GM18508 (cell line): ENCODE data around the gene SERGEF.

Source experiments
- ATAC-seq: cut with Tn5 transposase; IDR thresholded peaks from one replicate; pipeline ENCODE4 v1.9.1; 2021; ENCODE audit warnings: moderate number of reproducible peaks; ENCODE audit not compliant: insufficient read depth, unreplicated experiment

Gene SERGEF

DNA sequence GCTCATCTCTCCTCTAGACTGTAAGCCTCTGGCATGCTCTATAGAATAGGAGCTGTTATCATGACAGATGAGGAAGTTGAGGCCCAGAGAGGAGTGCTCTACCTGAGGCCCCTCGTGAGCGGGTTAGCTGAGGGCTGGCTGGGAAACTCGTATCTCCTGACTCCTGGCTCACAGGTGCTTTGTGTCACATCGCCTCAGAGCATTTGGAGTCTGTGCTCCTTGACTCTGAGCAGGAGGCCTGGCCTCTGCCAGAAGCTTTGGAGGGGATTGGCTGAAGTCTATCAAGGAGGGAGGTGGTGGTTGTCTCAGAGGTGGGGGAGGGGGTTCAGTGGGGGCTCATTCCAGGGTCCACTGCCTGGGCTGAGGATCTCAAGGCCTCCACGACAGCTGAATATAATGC is 270.8 kb downstream of the SERGEF start:
- ATAC-seq = no peak

DNA sequence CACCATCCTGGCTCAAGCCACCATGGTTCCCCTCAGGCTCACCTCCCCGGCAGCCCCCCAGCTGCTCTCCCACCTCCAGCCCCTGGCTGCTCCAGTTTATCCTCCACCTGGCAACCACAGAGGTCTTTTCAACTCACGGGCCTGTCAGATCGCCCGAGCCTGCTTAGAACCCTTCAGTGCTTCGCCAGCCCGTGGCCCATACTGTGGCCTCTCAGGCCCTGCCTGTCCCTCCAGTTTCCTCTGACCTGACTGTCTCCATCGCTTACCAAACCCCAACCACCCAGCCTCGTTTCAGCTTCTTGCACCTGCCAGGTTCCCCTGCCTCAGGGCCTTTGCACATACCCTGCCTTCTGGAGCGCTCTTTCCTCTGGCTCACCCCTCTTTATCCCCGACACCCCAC is 271.4 kb downstream of the SERGEF start:
- no peak for ATAC-seq

DNA sequence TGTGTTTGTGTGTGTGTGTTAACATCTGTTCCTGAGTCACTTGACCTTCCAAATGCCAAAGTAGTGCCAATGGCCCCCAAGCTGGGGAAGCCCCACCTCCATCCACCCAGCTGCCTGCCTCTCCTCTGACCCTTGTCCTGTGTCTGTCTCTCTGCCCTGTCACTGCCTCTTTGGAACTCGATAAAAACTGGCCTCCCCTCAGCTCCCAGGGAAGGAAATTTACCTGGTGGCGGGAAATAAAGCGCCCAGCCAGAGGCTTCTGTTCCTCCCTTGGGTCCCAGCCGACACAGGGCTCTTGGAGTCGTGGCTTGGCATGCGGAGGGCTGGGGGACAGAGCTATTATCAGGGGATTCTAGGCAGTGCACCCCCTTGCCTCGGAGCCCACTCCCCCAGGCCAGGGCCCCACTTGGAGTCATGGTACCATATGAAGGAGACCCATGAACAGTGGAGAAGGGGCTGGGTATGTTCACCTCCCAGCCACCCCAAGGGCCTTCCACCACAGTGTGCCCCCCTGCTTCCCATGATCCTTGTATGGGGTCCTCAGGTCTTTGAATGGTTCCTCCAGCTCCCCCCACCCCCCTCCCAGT is 272.1 kb downstream of the SERGEF start:
- no peak for ATAC-seq

GRCh38 chr11:17739945-17740338 is 272.9 kb downstream of the SERGEF start:
- ATAC-seq = no peak

DNA sequence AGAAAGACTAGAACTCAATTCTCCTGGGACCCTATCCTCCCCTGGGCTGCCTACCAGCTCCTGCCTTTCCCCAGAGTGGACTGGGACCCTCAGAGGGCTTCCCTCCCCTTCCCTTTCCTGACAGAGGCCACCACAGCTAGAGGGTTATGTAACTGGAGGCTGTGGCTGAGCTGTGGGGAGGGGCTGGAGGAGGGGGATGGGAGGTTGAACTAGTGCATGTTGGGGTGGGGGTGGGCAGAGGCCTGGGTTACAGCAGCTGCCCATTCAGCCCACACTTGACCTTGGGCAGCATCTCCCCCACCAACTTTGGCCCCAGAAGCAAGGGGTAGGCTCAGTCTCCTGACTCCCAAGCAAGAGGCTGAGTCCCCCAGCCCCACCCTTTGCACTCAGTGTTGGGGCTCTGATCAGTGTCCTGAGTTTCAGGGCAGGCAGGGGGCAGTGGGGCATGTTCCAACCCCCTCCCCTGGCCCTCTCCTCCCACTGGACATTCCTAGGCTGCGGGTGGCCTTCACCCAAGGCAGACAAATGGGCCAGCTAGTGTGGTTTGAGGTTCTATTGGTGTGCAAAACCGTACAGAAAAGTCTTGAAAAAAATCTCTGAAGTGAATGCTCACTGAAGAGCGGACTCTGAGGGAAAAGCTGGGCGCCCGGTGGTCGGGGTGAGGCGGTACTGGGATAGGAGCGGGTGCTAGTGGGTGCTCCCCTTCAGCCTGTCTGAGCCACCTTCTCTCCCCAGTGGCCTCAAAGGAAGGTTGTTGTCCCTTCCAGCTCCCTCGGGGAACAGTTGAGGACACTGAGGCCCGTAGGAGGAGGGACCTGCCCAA is 274.5 kb downstream of the SERGEF start:
- no peak for ATAC-seq
